Thoracic aorta (tissue), 2 donors: Measurements from ENCODE around the gene MZB1. TPM values are rescaled to one million over a fixed set of nuclear protein-coding genes. Genes with fewer than 3 reads are reported as not detected.

Experiments used
- ATAC-seq: fragments of 150-250 bp; one replicate; pipeline ENCODE4 v1.8.0; 2017; ENCODE audit warnings: low read depth; ENCODE audit not compliant: insufficient number of reproducible peaks, low FRiP score
- DNase-seq: peaks from one replicate; pipeline ENCODE4 v3.0.0-alpha.2; 2020; ENCODE audit warnings: low spot score
- H3K27ac ChIP-seq, 2 donors: fragments of 200-600 bp; sonication (generic); 1 replicate in 1 of 2; 2 replicates in 1 of 2; pipeline ENCODE4 v1.5.1; 2016; ENCODE audit warnings: mild to moderate bottlenecking in 2 of 2, moderate library complexity in 2 of 2
- H3K27me3 ChIP-seq: fragments of 200-600 bp; sonication (generic); replicated peaks from 2 replicates; pipeline ENCODE4 v1.6.0; 2016; ENCODE audit warnings: mild to moderate bottlenecking; ENCODE audit not compliant: insufficient read depth
- H3K36me3 ChIP-seq: fragments of 200-600 bp; sonication (generic); one replicate; pipeline ENCODE4 v1.5.1; 2016
- H3K4me1 ChIP-seq, 2 donors: fragments of 200-600 bp; sonication (generic); 1 replicate in 1 of 2; 2 replicates in 1 of 2; pipeline versions ENCODE4 v1.5.1 to v1.6.0; 2016; ENCODE audit warnings: low read depth in 2 of 2, mild to moderate bottlenecking in 1 of 2; ENCODE audit not compliant: control insufficient read depth in 1 of 2
- H3K4me3 ChIP-seq: fragments of 200-600 bp; sonication (generic); 2 replicates; pipeline ENCODE4 v1.5.1; 2016; ENCODE audit warnings: mild to moderate bottlenecking
- H3K9me3 ChIP-seq: fragments of 200-600 bp; sonication (generic); 2 replicates; pipeline ENCODE4 v1.5.1; 2016
- CTCF ChIP-seq: fragments of 200-600 bp; sonication (generic); IDR thresholded peaks from one replicate; pipeline ENCODE4 v1.5.1; 2019; ENCODE audit warnings: antibody characterized with exemption
- total RNA-seq, 2 donors: library from RNA; depleted of rRNA; stranded (reverse); fragments of >200 nt; gene quantifications; one replicate each; pipeline versions ENCODE4 v1.1.0 to v1.2.3, GENCODE V29; 2016

Gene MZB1
- total RNA-seq, 2 donors from 2014 or later, result not detected

- Histone ChIP-seq H3K9me3 (no peaks in the 10 kb centered on the region), H3K4me3 (peak overlapping the region; percentile 67), H3K4me1 (peaks cover 9 to 43% of the 10 kb centered on the region in 2 donors), H3K27me3 (no peaks in the 10 kb centered on the region), H3K36me3 (no peaks in the 10 kb centered on the region), H3K27ac (no peak overlapping the region)
- ATAC-seq (no peak), DNase-seq (no peak)
- no peak for TF ChIP-seq CTCF
These were observed 2.6 kb upstream of the MZB1 start for GRCh38 chr5:139392324-139392677.

GRCh38 chr5:139391570-139392323, 2.0 kb upstream of the MZB1 start:
- DNase-seq (no peak), ATAC-seq (no peak)
- no peaks in the 10 kb centered on the region for H3K36me3 ChIP-seq
- TF ChIP-seq CTCF, result no peak
- peak overlapping the region; percentile 67 for H3K4me3 ChIP-seq
- H3K9me3 ChIP-seq, result no peaks in the 10 kb centered on the region
- H3K27me3 ChIP-seq, result no peaks in the 10 kb centered on the region
- peaks cover 9 to 43% of the 10 kb centered on the region in 2 donors for H3K4me1 ChIP-seq
- no peak overlapping the region for H3K27ac ChIP-seq

- H3K9me3 ChIP-seq, result no peaks in the 10 kb centered on the region
- ATAC-seq, result no peak
- no peak for DNase-seq
These were observed 1.2 kb upstream of the MZB1 start for GRCh38 chr5:139390639-139391569.

GRCh38 chr5:139388198-139388821, 1.4 kb downstream of the MZB1 start:
- no peaks in the 10 kb centered on the region for H3K27me3 ChIP-seq
- no peak for DNase-seq
- no peak overlapping the region for H3K27ac ChIP-seq
- H3K4me1 ChIP-seq, result peaks cover 3 to 26% of the 10 kb centered on the region in 2 donors
- no peak for TF ChIP-seq CTCF
- ATAC-seq, result no peak
- no peaks in the 10 kb centered on the region for H3K9me3 ChIP-seq
- H3K36me3 ChIP-seq, result no peaks in the 10 kb centered on the region
- H3K4me3 ChIP-seq, result no peak overlapping the region

More at GRCh38 chr5:139390639-139391569, 1.2 kb upstream of the MZB1 start:
- H3K27ac ChIP-seq, result no peak overlapping the region
- no peak for TF ChIP-seq CTCF
- H3K36me3 ChIP-seq, result no peaks in the 10 kb centered on the region
- H3K4me1 ChIP-seq, result peaks cover 9 to 43% of the 10 kb centered on the region in 2 donors
- no peaks in the 10 kb centered on the region for H3K27me3 ChIP-seq
- H3K4me3 ChIP-seq, result no peak overlapping the region
